ENCODE results near the gene SNTG2. TPM values are rescaled to one million over a fixed set of nuclear protein-coding genes. Genes with fewer than 3 reads are reported as not detected.

Gene SNTG2
- polyA plus RNA-seq, 3 donors: not detected

DNA sequence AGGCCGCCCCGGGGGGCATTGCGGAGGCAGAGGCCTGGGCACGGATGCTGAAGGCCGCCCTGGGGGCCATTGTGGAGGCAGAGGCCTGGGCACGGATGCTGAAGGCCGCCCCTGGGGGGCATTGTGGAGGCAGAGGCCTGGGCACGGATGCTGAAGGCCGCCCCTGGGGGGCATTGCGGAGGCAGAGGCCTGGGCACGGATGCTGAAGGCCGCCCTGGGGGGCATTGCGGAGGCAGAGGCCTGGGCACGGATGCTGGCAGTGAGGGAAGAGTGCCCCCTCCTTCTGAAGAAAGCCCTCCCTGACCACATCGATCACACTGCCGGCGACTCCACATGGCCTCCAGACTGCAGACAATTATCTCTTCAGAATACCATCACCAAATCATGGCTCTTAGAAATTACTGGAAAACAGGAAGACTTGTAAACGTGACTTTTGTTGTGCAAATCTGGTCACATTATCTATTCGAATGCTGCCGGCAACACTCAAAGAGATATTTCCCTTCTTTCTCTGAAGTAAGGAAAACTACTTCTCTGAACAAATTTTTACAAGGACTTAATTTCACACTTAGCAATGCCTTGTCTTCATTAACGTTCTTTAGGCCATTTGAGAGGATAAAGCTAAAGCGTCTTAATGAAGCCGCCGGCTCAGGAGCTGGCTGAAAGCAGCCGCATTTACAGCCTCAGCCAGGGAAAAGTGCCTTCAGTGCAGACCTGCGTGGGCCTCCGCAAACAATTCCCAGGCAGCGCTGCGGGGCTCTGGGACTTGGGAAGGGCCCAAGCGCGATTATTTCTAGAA is 18.1 kb upstream of the SNTG2 start:
- H4K20me1 ChIP-seq (ENCODE audit: insufficient read depth, low read length): no peaks in the 10 kb centered on the region
- no peaks in the 10 kb centered on the region for H3K27me3 ChIP-seq (ENCODE audit: control insufficient read depth in 2 of 2, insufficient read depth in 2 of 2, low read length in 2 of 2)
- no peak overlapping the region for H3K9ac ChIP-seq (ENCODE audit: insufficient read depth, low read length, poor library complexity, severe bottlenecking)
- H3K4me3 ChIP-seq (replicated peaks in 1 of 3; ENCODE audit: low read depth in 2 of 3, low read length in 3 of 3): no peak overlapping the region
- H3K4me1 ChIP-seq (ENCODE audit: control insufficient read depth in 1 of 2, insufficient read depth in 2 of 2, low read length in 2 of 2): no peaks in the 10 kb centered on the region
- no peak overlapping the region for H3K27ac Mint-ChIP-seq
- no peak overlapping the region for H3K4me2 ChIP-seq (replicated peaks; ENCODE audit: extremely low read depth, low read length, poor library complexity, severe bottlenecking)
- intact Hi-C loops (cut with micrococcal nuclease): no loop called here
- H3K27me3 Mint-ChIP-seq (ENCODE audit: low read depth in 3 of 3): no peaks in the 10 kb centered on the region
- H3K27ac ChIP-seq (ENCODE audit: low read depth in 1 of 2, low read length in 2 of 2): no peak overlapping the region
- no peaks in the 10 kb centered on the region for H3K36me3 Mint-ChIP-seq
- TF ChIP-seq, protein P1, sequence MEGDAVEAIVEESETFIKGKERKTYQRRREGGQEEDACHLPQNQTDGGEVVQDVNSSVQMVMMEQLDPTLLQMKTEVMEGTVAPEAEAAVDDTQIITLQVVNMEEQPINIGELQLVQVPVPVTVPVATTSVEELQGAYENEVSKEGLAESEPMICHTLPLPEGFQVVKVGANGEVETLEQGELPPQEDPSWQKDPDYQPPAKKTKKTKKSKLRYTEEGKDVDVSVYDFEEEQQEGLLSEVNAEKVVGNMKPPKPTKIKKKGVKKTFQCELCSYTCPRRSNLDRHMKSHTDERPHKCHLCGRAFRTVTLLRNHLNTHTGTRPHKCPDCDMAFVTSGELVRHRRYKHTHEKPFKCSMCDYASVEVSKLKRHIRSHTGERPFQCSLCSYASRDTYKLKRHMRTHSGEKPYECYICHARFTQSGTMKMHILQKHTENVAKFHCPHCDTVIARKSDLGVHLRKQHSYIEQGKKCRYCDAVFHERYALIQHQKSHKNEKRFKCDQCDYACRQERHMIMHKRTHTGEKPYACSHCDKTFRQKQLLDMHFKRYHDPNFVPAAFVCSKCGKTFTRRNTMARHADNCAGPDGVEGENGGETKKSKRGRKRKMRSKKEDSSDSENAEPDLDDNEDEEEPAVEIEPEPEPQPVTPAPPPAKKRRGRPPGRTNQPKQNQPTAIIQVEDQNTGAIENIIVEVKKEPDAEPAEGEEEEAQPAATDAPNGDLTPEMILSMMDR (IDR thresholded peaks at IDR 0.05): no peak
- no peaks in the 10 kb centered on the region for H3K4me1 Mint-ChIP-seq
- H2AFZ ChIP-seq (ENCODE audit: insufficient read depth, low read depth, low read length, poor library complexity, severe bottlenecking): no peak overlapping the region
- DNase-seq: no peak
- WGBS (ENCODE audit: insufficient coverage): 91% methylated on average over 15 of the region's 31 CpGs
- no peaks in the 10 kb centered on the region for H3K36me3 ChIP-seq (replicated peaks in 1 of 2; ENCODE audit: control insufficient read depth in 1 of 2, insufficient read depth in 2 of 2, low read length in 2 of 2)
- no peak overlapping the region for H3K4me3 Mint-ChIP-seq
- peaks cover 4 to 9% of the 10 kb centered on the region in 2 donors for H3K9me3 ChIP-seq (replicated peaks in 1 of 2; ENCODE audit: control insufficient read depth in 1 of 2, insufficient read depth in 1 of 2, low read length in 2 of 2)
- H3K79me2 ChIP-seq (ENCODE audit: insufficient read depth, low read length): no peaks in the 10 kb centered on the region
- H3K9me3 Mint-ChIP-seq: peaks cover 5 to 15% (median 8%) of the 10 kb centered on the region in 7 donors

DNA sequence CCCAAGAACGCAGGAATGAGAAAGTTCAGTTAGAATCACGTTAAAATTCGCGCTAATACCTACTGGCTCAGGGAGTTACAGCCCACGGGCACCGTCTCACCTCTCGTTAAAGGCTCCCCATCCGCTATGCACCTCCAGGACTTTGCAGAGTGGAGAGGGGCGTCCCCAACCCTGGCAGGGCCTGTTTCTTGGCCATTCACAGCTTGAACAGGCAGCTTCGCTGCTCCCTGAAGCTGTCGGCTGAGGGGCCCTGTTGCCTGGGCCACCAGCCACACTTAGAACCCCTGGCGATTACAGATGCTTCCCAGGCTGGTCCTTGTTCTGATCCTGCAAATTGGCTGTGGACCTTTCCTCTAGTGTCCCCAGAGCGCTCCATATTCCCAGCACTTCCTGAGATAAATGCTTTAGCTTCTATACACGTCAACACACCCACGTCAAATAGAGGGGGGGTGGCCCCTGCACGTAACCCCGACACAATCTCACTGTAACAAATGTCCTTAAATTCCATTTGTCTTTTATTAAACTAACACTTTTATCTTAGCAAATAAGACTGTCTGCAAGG is 16.8 kb upstream of the SNTG2 start:
- WGBS (ENCODE audit: insufficient coverage): 90% methylated on average over 14 of the region's 17 CpGs
- TF ChIP-seq, protein P1 (IDR thresholded peaks at IDR 0.05): no peak

More for the DNA sequence above, 16.8 kb upstream of the SNTG2 start:
- H2AFZ ChIP-seq (ENCODE audit: insufficient read depth, low read depth, low read length, poor library complexity, severe bottlenecking): no peak overlapping the region
- Mint-ChIP-seq H3K4me1 (no peaks in the 10 kb centered on the region), H3K4me3 (no peak overlapping the region), H3K27ac (no peak overlapping the region), H3K27me3 (ENCODE audit: low read depth in 3 of 3) (no peaks in the 10 kb centered on the region), H3K36me3 (no peaks in the 10 kb centered on the region), H3K9me3 (peaks cover 3 to 15% (median 8%) of the 10 kb centered on the region in 7 donors)
- no peaks in the 10 kb centered on the region for H3K27me3 ChIP-seq (ENCODE audit: control insufficient read depth in 2 of 2, insufficient read depth in 2 of 2, low read length in 2 of 2)
- H3K4me3 ChIP-seq (replicated peaks in 1 of 3; ENCODE audit: low read depth in 2 of 3, low read length in 3 of 3): no peak overlapping the region
- no peaks in the 10 kb centered on the region for H3K4me1 ChIP-seq (ENCODE audit: control insufficient read depth in 1 of 2, insufficient read depth in 2 of 2, low read length in 2 of 2)
- no peaks in the 10 kb centered on the region for H4K20me1 ChIP-seq (ENCODE audit: insufficient read depth, low read length)
- no peak for DNase-seq
- no peak overlapping the region for H3K27ac ChIP-seq (ENCODE audit: low read depth in 1 of 2, low read length in 2 of 2)
- H3K4me2 ChIP-seq (replicated peaks; ENCODE audit: extremely low read depth, low read length, poor library complexity, severe bottlenecking): no peak overlapping the region
- intact Hi-C loops (cut with micrococcal nuclease): no loop called here
- no peaks in the 10 kb centered on the region for H3K36me3 ChIP-seq (replicated peaks in 1 of 2; ENCODE audit: control insufficient read depth in 1 of 2, insufficient read depth in 2 of 2, low read length in 2 of 2)
- no peak overlapping the region for H3K9ac ChIP-seq (ENCODE audit: insufficient read depth, low read length, poor library complexity, severe bottlenecking)
- H3K9me3 ChIP-seq (replicated peaks in 1 of 2; ENCODE audit: control insufficient read depth in 1 of 2, insufficient read depth in 1 of 2, low read length in 2 of 2): peaks cover 5 to 13% of the 10 kb centered on the region in 2 donors
- H3K79me2 ChIP-seq (ENCODE audit: insufficient read depth, low read length): no peaks in the 10 kb centered on the region

All from CD14-positive monocyte (primary cell).